GM23248 (cell line): ENCODE measurements around the gene BRD4. TPM values are rescaled to one million over a fixed set of nuclear protein-coding genes. Genes with fewer than 3 reads are reported as not detected.

Experiments used
- DNase-seq: peaks from one replicate; pipeline ENCODE4 v3.0.0-alpha.2; 2015
- H2AFZ ChIP-seq: fragments of 200-600 bp; sonication (generic); 2 replicates; pipeline ENCODE4 v1.6.1; 2016; ENCODE audit warnings: antibody characterized with exemption
- H3F3A ChIP-seq: fragments of 200-600 bp; sonication (generic); 2 replicates; pipeline ENCODE4 v1.6.1; 2016; ENCODE audit warnings: mild to moderate bottlenecking, antibody characterized with exemption, mixed run types; ENCODE audit not compliant: insufficient read depth
- H3K27ac ChIP-seq: fragments of 200-600 bp; sonication (generic); 2 replicates; pipeline ENCODE4 v1.5.1; 2016; ENCODE audit warnings: mild to moderate bottlenecking
- H3K27me3 ChIP-seq: fragments of 200-600 bp; sonication (generic); replicated peaks from 2 replicates; pipeline ENCODE4 v1.6.1; 2016; ENCODE audit warnings: mild to moderate bottlenecking; ENCODE audit not compliant: insufficient read depth
- H3K36me3 ChIP-seq: fragments of 200-600 bp; sonication (generic); 2 replicates; pipeline ENCODE4 v1.6.1; 2016; ENCODE audit warnings: low read depth, mild to moderate bottlenecking
- H3K4me1 ChIP-seq: fragments of 200-600 bp; sonication (generic); 2 replicates; pipeline ENCODE4 v1.6.1; 2016; ENCODE audit warnings: mild to moderate bottlenecking; ENCODE audit not compliant: insufficient read depth
- H3K4me2 ChIP-seq: fragments of 200-600 bp; sonication (generic); one replicate; pipeline ENCODE4 v1.6.1; 2016; ENCODE audit warnings: mild to moderate bottlenecking; ENCODE audit not compliant: unreplicated experiment
- H3K4me3 ChIP-seq: fragments of 200-600 bp; sonication (generic); 2 replicates; pipeline ENCODE4 v1.5.1; 2016; ENCODE audit warnings: mild to moderate bottlenecking
- H3K79me2 ChIP-seq: fragments of 200-600 bp; sonication (generic); 2 replicates; pipeline ENCODE4 v1.6.1; 2016; ENCODE audit warnings: mild to moderate bottlenecking; ENCODE audit not compliant: insufficient read depth
- H3K9ac ChIP-seq: fragments of 200-600 bp; sonication (generic); 2 replicates; pipeline ENCODE4 v1.6.1; 2016; ENCODE audit warnings: mild to moderate bottlenecking
- H3K9me2 ChIP-seq: fragments of 200-600 bp; sonication (generic); 2 replicates; pipeline ENCODE4 v1.6.1; 2016; ENCODE audit warnings: mixed run types, mild to moderate bottlenecking, moderate library complexity; ENCODE audit not compliant: insufficient read depth
- H3K9me3 ChIP-seq: fragments of 200-600 bp; sonication (generic); one replicate; pipeline ENCODE4 v1.6.1; 2017; ENCODE audit warnings: low read depth
- H4K20me1 ChIP-seq: fragments of 200-600 bp; sonication (generic); 2 replicates; pipeline ENCODE4 v1.6.0; 2016; ENCODE audit not compliant: insufficient read depth
- EZH2 ChIP-seq: fragments of 200-600 bp; sonication (generic); IDR thresholded peaks from 2 replicates; pipeline ENCODE4 v1.6.1; 2018; ENCODE audit warnings: antibody characterized with exemption, mild to moderate bottlenecking; ENCODE audit not compliant: insufficient read depth, poor library complexity, severe bottlenecking
- EZH2phosphoT487 ChIP-seq: fragments of 200-600 bp; sonication (generic); IDR thresholded peaks from 2 replicates; pipeline ENCODE4 v1.6.1; 2018; ENCODE audit warnings: antibody characterized with exemption, moderate library complexity, mild to moderate bottlenecking, low read depth; ENCODE audit not compliant: insufficient read depth
- WGBS, 2 experiments: methylation state at CpG; one replicate each; pipeline ENCODE4 v1.1.6; 2015 to 2017; ENCODE audit warnings: low lambda C conversion rate in 2 of 2, low coverage in 1 of 2; ENCODE audit errors: missing lambda C conversion rate in 2 of 2; 5-methylcytosine and 5-hydroxymethylcytosine counted together
- in situ Hi-C: fragments of 300-500 bp; cut with MboI; formaldehyde crosslinking; loops from 2 replicates; pipeline ENCODE4 v1.15.0; 2020
- polyA plus RNA-seq: library from polyadenylated mRNA; unstranded; fragments of >200 nt; fragmentation: Nextera tagmentation; extraction: Ambion mirVana; gene quantifications from 2 replicates; pipeline ENCODE4 v1.2.1, GENCODE V29; 2016
- total RNA-seq: library from RNA; depleted of rRNA; stranded (reverse); fragments of >200 nt; shearing (Covaris generic); gene quantifications from 2 replicates; pipeline ENCODE4 v1.2.3, GENCODE V29; 2014

The BRD4 gene
- total and polyA plus RNA-seq, 2 experiments from 2014 or later: 9.0 to 18.6 TPM

DNA sequence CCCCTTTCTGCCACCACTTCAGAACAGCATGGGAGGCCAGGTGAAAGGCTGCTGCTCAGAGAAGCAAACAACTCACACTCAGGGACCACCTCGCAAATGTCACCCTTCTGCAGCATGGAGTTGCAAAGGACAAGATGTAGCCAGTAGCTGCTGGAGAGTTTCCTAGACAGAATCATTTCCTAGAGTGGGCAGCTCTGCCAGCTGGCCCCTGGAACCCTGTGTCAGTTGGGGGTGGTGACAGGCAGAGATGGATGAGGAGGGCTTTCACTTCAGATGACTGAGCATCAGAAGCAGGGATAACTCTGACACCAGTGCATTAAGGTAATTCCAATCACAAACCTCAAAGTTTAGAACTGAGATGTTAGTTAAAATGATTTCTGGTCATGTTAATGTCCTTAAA, 65.7 kb downstream of the BRD4 start:
- no peaks in the 10 kb centered on the region for H3K27me3 ChIP-seq
- peaks cover 34% of the 10 kb centered on the region for H3K36me3 ChIP-seq
- no peak for TF ChIP-seq EZH2phosphoT487
- TF ChIP-seq EZH2: no peak
- H3K4me2 ChIP-seq: no peak overlapping the region
- peaks cover 97% of the 10 kb centered on the region for H3K79me2 ChIP-seq
- H4K20me1 ChIP-seq: peaks cover 34% of the 10 kb centered on the region; the same call in 1 of the 2 replicates
- peaks cover 13% of the 10 kb centered on the region for H3K4me1 ChIP-seq
- no peak overlapping the region for H2AFZ ChIP-seq
- no peaks in the 10 kb centered on the region for H3K9me2 ChIP-seq
- H3K27ac ChIP-seq: peak overlapping the region; percentile 55
- no peak overlapping the region for H3K4me3 ChIP-seq
- 16 to 22% methylated on average over 1 of the region's 1 CpG for WGBS, 2 experiments
- DNase-seq: no peak
- H3K9me3 ChIP-seq: no peaks in the 10 kb centered on the region
- H3F3A ChIP-seq: peaks cover 25% of the 10 kb centered on the region
- H3K9ac ChIP-seq: no peak overlapping the region
- in situ Hi-C loops: no loop called here

DNA sequence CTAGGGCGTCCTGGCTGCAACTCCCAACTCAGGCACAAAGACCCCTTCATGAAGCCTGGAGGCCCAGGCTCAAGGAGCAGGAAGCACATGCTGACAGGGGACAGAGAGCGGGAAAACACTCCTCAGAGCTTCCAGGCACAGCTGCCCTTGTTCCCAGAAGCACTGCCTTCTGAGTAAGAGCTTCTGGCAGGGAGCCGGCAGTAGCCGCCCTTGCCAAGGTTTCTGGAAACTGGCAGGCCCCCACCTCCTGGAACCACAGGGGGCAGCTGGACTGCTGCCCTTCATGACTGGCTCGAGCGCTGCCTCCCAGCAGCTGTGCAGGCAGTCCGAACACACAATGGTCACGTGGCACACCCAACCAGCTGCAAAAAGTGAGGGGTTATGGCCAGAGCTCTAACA, 66.5 kb downstream of the BRD4 start:
- Histone ChIP-seq H3K79me2 (peaks cover 97% of the 10 kb centered on the region), H3F3A (peaks cover 25% of the 10 kb centered on the region), H2AFZ (no peak overlapping the region), H3K4me2 (peak overlapping the region; percentile 8), H3K4me1 (peaks cover 13% of the 10 kb centered on the region), H3K4me3 (no peak overlapping the region), H4K20me1 (peaks cover 32% of the 10 kb centered on the region; the same call in 1 of the 2 replicates), H3K9me3 (no peaks in the 10 kb centered on the region), H3K27me3 (no peaks in the 10 kb centered on the region), H3K9me2 (no peaks in the 10 kb centered on the region), H3K27ac (peak overlapping the region; percentile 55), H3K9ac (no peak overlapping the region), H3K36me3 (peaks cover 43% of the 10 kb centered on the region)
- DNase-seq: peak; percentile 94
- 5 to 8% methylated on average over 6 to 8 of the region's 8 CpGs for WGBS, 2 experiments
- in situ Hi-C loops: no loop called here
- no peak for TF ChIP-seq EZH2phosphoT487
- no peak for TF ChIP-seq EZH2

DNA sequence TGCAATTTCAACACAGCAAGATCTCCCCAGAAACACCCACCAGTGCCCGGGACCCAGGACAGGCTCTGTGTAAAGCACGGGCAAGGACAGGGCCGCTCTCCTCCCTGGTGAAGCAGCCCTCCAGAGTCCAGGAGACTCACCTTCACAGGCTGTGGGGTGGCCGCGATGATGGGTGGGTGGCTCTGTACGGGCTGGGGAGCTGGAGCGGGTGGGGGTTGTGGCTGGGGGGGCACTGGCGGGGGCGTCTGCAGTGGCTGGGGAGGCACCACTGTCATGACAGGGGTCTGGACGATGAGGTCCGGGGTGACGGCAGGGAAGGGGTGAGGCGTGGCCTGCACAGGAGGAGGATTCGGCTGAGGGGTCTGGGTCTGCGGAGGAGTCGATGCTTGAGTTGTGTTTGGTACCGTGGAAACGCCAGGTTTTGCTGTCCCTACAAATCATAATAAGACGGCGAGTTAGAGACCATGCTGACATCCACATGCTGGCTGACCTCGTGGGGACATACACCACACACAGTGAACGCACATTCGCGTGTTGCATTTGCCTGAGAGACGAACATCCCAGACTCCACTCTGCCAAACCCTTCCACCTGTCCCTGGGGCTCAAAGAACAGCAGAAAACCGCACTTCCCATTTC, 67.0 kb downstream of the BRD4 start:
- Histone ChIP-seq H3K9ac (no peak overlapping the region), H3F3A (peaks cover 25% of the 10 kb centered on the region), H3K4me1 (peaks cover 13% of the 10 kb centered on the region), H3K79me2 (peaks cover 97% of the 10 kb centered on the region), H3K9me2 (no peaks in the 10 kb centered on the region), H2AFZ (no peak overlapping the region), H3K27me3 (no peaks in the 10 kb centered on the region), H3K36me3 (peaks cover 48% of the 10 kb centered on the region), H3K4me2 (peak overlapping the region; percentile 8), H3K9me3 (no peaks in the 10 kb centered on the region), H4K20me1 (peaks cover 27% of the 10 kb centered on the region; the same call in 1 of the 2 replicates), H3K4me3 (no peak overlapping the region), H3K27ac (peak overlapping the region; percentile 46)
- in situ Hi-C loops: no loop called here
- TF ChIP-seq EZH2 (no peak), EZH2phosphoT487 (no peak)
- 56 to 60% methylated on average over 17 to 26 of the region's 26 CpGs for WGBS, 2 experiments
- DNase-seq: no peak

DNA sequence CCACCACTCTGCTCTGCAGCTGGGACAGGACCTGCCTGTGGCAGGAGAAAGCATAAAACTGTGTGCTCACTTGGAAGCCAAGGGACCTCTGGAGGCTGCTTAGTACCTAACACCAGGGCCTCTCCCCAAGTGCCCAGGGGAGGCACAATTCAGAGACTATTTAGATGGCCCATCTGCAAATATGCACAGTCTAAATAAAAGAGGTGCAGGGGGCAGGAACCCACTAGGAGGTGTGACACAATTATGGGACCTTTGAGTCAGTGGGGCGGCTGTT, 67.5 kb downstream of the BRD4 start:
- Histone ChIP-seq H3K9me3 (no peaks in the 10 kb centered on the region), H3K79me2 (peaks cover 97% of the 10 kb centered on the region), H3F3A (peaks cover 25% of the 10 kb centered on the region), H3K36me3 (peaks cover 53% of the 10 kb centered on the region), H3K27ac (0 out of 2 replicates have a peak overlapping the region, but pooled peaks have one; percentile 4), H3K9ac (no peak overlapping the region), H4K20me1 (peaks cover 22% of the 10 kb centered on the region; the same call in 1 of the 2 replicates), H2AFZ (no peak overlapping the region), H3K27me3 (no peaks in the 10 kb centered on the region), H3K4me1 (peaks cover 13% of the 10 kb centered on the region), H3K9me2 (no peaks in the 10 kb centered on the region), H3K4me2 (no peak overlapping the region), H3K4me3 (no peak overlapping the region)
- DNase-seq: no peak
- TF ChIP-seq EZH2 (no peak), EZH2phosphoT487 (no peak)
- 61 to 75% methylated on average over 1 of the region's 1 CpG for WGBS, 2 experiments
- in situ Hi-C loops: no loop called here
